GM21390 (cell line): ENCODE results near the gene RBBP6.

Experiments used
- ATAC-seq: cut with Tn5 transposase; IDR thresholded peaks from one replicate; pipeline ENCODE4 v1.9.1; 2021; ENCODE audit not compliant: unreplicated experiment

Gene RBBP6

DNA sequence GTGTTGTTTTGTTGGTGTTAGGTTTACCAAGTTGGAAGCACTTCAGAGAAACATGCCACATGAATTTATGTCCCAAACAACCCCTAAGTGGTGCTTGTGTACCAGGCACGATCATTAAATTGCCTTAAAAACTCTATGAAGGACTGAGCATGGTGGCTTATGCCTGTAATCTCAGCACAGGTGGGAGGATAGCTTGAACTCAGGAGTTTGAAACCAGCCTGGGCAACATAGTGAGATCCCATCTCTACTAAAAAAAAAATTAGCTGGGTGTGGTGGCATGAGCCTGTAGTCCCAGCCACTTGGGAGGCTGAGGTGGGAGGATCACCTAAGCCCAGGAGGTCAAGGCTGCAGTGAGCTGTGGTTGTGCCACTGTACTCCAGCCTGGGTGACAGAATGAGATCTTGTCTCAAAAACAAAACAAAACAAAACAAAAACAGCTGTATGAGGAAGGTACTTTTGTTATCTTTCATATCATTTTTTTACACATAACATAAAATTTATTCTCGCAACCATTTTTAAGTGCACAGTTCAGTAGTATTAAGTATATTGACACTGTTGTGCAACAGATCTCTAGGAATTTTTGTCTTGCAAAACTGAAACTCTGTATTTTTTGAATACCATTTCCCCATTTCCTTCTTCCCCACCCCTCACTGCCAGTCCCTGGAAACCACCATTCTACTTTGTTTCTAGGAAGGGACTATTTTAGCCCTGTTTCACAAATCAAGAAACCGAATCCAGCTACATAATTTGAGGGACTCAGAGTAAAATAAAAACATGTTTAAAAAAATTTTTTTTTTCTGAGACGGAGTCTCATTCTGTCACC lies 14.3 kb upstream of the RBBP6 start:
- ATAC-seq: no peak

DNA sequence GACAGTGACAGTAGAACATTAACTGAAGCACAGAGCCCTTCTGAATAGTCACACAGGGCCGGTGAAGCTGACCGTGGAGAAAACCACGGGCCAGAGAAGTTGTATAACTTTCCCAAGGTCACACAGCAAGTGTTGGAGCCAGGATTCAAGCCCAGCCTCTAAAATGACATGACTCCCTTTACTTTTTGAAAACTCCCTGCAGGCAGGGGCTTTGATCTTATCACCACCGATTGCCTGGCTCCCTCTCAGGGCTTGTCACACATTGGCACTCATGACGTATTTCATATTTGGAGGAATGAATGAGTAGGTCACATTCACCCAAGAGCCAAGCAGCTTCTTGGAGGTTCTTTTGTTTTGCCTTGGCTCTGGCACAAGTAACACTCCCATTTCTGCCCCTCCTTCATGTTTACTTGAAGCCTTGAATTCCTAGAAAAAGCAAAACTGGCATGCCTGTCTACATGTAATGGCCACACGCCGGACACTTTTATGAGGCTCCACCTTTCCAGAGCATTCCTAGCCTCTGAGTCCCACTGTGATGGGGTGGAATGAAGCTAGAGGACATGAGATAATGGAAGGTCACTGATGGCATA lies 13.3 kb upstream of the RBBP6 start:
- no peak for ATAC-seq

DNA sequence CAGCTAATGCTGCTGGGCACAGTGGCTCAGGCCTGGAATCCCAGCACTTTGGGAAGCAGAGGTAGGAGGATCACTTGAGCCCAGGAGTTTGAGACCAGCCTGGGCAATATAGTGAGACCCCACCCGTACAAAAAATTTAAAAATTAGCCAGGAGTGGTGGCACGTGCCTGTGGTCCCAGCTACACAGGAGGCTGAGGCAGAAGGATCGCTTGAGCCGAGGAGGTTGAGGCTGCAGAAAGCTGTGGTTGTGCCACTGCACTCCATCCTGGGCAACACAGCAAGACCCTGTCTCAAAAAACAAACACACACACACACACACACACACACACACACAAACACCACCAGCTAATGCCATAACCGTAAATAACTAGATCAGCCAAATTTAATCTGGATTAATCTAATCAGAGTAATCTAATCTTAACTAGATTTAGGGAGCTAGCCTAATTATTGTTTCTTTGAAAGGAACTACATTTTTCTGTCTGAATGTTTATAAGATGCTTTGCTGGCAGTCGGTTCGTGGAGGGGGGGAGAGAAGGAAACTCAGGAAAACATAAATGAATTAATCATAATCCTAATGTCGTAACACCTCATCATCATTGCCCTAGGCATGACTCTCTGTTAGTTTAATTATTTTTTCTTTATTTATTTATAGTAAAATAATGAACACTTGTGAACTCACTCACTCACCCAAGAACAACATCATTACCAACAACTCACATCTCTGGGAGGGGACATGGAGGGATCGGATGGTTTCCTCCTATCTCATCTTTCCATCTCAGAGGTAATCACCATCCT lies 12.5 kb upstream of the RBBP6 start:
- ATAC-seq: no peak

DNA sequence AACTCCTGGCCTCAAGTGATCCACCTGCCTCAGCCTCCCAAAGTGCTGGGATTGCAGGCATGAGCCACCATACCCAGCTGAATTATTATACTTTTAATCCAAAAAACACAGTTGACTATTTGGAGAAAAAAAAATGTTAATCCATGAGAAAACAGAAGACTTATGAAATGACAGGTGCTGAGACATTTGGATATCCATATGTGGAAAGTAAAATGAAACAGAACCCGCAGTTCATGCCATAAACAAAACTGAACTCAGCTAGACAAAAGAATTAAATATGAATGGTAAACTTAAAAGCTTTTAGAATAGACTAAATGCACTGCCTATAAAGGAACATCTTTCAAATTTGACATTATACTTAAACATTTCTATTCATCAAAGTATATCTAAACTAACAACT lies 8.2 kb upstream of the RBBP6 start:
- no peak for ATAC-seq

DNA sequence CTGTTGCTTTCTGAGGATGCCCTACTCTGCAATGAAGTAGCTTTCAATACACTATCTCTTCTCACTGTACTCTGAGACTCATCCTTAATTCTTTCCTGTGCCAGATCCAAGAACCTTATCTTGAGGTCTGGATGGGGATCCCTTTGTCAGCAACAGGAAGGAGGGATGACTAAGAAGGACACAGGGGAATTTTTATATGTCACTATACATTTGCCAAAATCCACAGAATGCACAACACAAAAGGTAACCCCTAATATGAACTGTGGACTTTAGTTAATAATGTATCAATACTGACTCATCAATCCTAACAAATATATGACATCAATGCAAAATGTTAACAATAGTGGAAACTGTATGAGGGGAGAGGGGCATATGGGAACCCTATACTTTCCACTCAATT lies 4.7 kb upstream of the RBBP6 start:
- no peak for ATAC-seq

DNA sequence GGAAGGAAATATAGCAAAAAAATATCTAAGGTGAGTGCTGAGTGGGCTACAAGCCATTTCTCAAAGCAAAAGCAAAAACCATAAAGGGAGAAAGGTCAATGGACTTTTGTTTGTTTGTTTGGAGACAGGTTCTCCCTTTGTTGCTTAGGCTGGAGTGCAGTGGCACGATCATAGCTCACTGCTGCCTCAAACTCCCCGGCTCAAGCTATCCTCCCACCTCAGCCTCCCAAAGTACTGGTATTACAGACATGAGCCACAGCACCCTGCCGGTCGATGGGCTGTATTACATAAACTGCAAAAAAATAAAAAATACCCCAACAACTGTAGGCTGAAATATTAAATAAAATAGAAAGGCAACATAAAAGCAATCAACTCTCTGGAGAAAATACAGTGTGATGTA lies 3.5 kb upstream of the RBBP6 start:
- ATAC-seq: no peak

DNA sequence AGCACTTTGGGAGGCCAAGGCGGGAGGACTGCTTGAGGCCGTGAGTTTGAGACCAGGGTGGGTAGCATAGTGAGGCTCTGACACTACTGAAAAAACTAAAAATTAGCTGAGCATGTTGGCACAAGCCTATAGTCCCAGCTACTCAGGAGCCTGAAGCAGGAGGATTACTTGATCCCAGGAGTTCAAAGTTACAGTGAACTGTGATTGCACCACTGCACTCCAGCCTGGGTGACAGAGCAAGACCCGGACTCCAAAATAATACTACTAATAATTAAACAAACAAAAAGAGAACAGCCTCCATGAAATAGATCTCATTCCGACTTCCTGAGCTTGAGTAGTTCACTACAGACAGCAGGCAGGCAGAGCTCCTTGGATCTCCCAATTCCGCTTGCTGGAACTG lies 2.7 kb upstream of the RBBP6 start:
- no peak for ATAC-seq

DNA sequence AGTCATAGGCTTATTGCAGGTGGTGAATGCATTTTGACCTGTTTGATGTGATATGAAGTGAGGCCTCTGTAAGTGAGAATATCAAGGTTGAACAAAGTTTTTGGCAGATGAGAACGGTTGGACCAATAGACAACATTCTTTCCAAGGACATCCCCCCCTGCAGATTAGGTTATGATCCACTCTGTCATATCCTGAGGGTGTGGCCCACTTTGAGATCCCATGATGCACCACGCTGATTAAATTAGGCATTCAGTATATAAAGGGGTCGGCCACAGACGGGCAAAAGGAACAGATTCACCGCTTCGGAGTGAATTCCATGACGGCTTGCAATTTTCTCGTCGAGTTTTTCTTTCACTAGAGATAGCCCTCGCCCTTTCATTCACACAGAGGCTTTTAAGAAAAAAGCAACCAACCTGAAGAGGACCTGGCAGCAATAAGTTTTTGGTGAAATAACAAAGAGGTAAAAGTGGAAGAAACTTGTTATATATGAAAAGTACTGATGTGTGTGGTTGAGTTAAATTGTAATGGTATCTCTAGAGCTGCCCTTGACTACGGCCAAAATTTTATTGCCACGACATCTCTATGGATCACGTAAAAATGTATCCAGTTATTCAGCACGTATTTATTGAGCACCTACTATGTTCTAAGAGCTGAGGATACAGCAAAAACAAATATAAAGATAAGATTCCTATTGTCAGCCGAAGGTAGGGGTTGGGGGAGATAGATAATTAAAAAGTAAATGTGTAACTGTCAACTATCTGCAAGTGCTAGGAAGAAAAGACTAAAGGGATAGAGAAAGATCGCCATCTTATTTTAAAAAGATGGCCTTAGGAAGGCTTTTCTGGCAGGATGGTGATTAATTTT lies 1.7 kb upstream of the RBBP6 start:
- no peak for ATAC-seq

DNA sequence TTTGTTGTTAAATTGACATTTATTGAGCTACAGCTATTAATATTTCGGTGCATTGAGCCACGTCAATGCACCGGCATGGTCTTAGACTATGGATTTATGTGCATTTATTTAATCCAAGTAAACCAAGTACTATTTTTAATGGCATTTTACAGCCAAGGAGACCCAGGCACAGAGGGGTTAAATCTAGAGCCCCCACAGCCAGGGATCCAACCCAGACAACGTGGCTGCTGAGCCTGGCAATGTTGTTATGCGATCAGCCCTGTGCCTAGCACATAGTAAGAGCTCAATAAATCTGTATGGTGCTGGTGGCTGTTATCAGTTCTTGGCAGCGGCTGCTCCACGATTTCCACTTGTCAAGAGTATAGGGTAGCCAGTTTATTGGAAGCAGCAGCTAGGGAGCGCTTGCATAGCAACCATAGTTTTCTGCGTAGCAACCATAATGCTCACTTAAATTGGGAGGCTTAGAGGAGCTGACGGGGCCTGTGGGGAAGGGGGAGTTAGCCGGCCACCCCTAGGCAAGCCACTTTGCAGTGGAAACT lies 541 bp upstream of the RBBP6 start:
- peak; percentile 35 for ATAC-seq

DNA sequence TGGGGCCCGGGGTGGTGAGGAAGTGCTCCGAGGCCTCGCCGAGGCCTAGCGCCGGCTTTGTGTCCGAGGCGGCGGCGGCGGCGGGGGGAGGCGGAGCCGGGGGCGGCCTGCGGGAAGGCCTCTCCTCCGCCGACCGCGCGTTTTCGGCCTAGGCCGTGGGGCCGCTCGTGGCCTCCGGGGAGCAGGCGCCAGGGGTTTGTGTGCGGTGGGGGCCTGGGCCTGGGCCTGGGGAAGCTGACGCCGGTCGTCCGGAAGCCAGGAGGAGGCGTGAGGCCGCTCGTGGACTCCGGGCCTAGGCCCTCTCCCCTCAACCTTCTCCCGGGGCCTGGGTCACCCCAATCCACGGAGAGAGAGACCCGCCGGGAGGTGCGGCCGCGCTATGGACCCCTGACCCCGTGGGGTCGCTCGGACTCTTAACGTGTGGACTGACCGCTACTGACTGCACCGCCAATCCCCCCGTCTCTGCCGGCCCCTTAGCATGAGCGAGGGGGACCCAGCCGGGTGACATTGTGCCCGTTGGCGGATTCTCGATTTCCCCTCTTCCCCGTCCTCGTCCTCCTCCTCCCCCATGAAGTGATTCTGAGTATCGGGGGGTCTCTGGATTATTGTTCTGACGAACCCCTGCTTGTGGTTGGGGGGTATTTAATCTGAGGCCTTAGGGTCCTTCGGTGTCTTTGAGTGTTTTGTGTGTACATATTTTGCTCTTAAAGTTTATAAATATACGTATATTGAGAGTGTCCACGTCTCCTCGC lies 660 bp downstream of the RBBP6 start:
- peak; percentile 37 for ATAC-seq

DNA sequence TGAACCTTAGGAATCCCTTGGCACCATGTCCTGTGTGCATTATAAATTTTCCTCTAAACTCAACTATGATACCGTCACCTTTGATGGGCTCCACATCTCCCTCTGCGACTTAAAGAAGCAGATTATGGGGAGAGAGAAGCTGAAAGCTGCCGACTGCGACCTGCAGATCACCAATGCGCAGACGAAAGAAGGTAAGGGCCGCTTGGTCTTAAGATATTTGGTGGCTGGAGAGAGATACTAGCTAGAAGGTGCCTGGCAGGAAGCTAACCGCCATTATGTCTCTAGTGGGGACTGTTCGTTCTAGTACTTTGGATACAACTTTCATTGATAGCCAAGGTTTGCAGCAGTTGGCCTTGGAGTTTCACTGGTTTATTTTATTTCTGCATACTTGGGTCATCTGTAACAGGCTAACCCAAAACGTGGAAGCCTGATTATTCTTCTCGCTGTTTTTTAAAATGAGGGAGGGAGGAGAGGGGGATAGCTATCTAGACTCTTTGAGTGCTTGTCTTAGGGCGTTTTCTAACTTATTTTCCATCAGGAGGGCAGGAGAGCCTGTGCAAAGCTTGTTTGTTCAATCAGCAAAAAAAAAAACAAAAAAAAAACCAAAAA lies 1.3 kb downstream of the RBBP6 start:
- no peak for ATAC-seq

DNA sequence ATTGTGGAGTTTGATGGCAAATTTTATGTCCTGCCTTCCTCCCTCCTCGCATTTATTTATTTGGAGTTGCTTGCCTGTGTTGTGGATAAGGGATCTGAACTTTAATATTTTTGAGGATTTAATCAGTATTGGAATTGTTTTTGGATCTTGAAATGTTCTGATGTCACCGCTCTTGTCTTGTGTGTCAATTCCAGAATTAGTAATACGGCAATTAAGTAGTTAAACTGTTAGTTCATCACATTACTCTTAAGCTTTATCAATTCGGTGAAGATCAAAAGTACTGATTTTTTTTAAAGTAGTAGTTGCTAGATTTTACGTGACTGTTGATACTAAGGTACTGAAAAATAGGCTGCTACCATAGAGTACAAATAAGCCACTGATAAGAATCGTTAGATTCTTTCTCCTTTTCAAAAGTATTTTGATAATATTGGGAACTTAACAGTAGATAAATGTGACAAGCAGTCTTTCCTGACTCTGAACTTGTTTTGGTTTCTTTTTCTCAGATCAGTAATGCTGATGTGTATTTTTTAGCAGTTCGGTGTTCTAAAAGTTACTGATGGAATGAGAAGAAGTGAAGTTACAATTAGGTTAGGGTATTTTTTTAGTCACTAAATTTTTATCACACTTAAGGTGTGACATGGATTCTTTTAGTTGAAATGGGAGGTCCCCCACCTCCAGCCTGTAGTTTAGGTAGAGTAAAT lies 2.0 kb downstream of the RBBP6 start:
- ATAC-seq: no peak

DNA sequence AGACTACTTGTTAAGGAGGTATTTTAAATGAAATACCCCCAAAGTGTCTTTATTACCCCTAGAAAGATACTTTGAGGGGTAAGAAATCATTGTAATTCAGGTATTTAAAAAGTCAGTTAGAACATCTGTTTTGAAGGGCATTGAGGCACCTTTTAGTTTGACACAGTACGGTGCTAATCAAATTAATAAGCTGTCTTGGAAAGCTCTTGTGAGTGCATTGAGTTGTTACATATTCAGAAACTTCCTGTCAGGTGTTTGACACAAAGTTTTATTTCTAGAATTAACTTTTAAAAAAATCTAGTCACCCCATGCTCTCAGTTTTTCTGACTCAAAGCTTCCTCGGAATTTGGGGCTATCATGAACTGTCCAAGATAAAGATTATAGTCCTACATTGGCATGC lies 4.6 kb downstream of the RBBP6 start:
- no peak for ATAC-seq

DNA sequence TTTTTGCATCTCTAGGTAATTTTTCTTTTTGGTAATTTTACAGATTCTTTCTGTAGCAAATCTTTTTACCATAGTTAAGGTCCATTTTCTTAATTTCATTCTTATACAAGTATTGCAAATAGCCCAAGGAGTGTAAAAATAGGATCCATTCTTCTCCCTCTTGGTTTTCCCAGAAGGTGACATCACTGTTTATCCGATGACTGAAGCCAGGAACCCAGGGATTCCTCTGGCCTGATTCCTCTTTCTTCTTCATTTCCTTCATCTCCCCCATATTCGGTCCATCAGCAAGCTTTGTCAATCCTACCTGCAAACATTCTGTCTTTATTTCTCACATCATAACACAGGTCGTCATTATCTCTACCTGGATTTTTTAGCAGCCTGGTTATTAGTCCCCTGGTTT lies 5.3 kb downstream of the RBBP6 start:
- ATAC-seq: no peak

DNA sequence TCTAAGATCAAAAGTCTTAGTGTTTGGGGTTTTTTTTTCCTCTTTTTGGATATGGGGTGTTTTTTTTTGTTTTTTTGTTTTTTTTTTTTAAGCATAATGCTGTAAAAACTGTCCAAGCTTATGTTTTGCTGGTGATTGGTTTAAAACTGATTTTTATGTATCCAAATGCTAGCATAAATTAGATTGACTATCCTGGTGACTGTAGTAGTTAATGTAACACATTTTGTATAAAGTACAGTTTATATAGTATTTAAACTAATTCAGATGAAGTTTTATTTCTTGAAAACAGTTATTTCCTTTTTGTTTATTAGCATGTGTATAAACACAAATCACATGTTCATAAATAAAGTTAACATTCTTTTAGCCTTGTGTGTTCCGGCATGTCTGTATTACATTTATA lies 10.9 kb downstream of the RBBP6 start:
- ATAC-seq: no peak

DNA sequence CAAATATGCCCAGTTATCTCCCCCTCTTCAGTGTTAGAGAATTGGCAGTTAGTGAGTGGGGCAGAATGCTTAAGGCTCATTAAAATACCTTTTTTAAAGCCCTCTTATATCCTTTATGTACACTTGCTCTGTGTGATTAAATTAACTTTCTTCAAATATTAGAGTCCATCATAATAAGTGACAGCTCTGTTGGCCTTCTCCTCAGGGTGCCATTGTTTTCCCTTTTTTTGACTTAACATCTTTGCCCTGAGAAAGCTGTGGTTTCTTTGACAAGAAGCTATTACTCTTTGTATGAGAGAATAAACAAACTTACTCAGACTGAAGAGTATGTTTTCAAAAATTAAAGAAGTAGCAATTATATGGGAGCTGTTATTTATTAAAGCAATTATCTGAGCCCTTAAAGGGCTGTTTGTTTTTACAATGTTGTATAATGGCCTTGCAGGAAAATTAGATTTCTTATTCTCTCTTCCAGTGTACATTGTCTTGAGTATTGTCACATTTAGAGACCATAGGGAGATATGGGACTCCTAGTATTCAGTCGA lies 13.4 kb downstream of the RBBP6 start:
- no peak for ATAC-seq

DNA sequence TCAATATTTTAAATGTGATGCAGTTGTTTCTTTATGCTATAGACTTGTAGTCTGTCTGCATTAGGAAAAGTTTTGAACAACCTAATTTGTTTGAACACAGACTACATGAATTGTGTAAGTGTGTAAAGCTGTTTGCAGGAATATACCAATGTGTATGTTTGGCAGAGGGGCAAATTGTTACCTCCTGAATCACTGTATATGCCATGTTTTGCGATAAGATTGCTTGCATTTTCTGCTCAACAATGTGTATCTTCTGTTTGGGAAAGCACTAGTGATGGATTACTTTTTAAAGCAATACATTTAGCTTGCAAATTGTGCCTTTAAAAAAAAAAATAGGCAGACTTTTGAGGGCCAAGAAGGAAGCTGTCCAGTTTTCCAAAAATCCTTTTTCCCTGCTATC lies 14.6 kb downstream of the RBBP6 start:
- ATAC-seq: no peak

DNA sequence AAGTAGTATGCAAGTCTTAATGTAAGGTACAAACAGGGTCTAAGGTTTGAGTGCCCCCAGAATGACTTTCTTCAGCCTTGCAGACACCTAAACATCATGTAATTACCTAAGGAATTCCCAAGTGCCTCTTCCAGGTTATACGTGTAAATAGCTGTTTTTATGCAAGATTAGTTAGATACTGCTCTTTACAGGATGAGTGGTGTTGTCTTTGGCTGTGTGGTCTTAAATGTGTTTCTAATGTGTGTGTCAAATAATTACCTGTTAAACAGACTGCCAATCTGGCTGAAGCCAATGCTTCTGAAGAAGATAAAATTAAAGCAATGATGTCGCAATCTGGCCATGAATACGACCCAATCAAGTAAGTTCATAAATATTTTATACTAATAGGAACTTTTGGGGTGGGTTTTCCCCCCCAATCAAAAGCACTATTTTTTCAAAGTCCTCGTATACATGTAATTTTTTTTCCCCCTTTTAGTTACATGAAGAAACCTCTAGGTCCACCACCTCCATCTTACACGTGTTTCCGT lies 16.0 kb downstream of the RBBP6 start:
- no peak for ATAC-seq

DNA sequence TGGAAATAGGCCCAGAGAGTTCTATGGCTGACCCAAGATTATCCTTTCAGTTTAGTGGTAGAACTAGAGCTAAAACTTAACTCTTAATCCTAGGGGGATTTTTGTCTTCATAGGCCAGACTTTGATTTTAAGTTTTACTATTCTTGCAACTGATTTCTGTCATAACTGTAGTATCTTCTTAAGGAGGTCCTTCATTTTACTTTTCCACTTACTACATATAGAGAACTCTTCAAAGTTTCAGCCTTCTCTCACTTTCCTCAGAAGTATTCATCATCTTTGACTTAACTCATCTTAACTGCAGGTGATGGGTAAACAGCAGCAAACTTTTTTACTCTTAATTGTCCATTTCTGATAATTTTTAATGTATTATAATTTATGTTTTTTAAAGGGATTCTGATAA lies 23.4 kb downstream of the RBBP6 start:
- ATAC-seq: no peak
